ENCODE data around the gene SLC12A3. TPM values are rescaled to one million over a fixed set of nuclear protein-coding genes. Genes with fewer than 3 reads are reported as not detected.
"Not testable (repeated sequence)": the region's sequence is repeated elsewhere in the genome, so short reads cannot be mapped to it uniquely, and the experiment has no call there.

The SLC12A3 gene
- polyA plus RNA-seq, 3 donors: 0.03 TPM; not detected in 2

GRCh38 chr16:56883586-56883985 lies 18.6 kb downstream of the SLC12A3 start:
- Histone ChIP-seq H3K4me3 (replicated peaks in 1 of 3; ENCODE audit: low read depth in 2 of 3, low read length in 3 of 3) (no peak overlapping the region), H3K27me3 (ENCODE audit: control insufficient read depth in 2 of 2, insufficient read depth in 2 of 2, low read length in 2 of 2) (no peaks in the 10 kb centered on the region), H2AFZ (ENCODE audit: insufficient read depth, low read depth, low read length, poor library complexity, severe bottlenecking) (no peak overlapping the region), H3K36me3 (replicated peaks in 1 of 2; ENCODE audit: control insufficient read depth in 1 of 2, insufficient read depth in 2 of 2, low read length in 2 of 2) (no peaks in the 10 kb centered on the region), H3K79me2 (ENCODE audit: insufficient read depth, low read length) (no peaks in the 10 kb centered on the region), H3K4me1 (ENCODE audit: control insufficient read depth in 1 of 2, insufficient read depth in 2 of 2, low read length in 2 of 2) (peaks cover under 1 to 2% of the 10 kb centered on the region in 2 donors), H3K9ac (ENCODE audit: insufficient read depth, low read length, poor library complexity, severe bottlenecking) (no peak overlapping the region), H3K4me2 (replicated peaks; ENCODE audit: extremely low read depth, low read length, poor library complexity, severe bottlenecking) (no peak overlapping the region), H3K9me3 (replicated peaks in 1 of 2; ENCODE audit: control insufficient read depth in 1 of 2, insufficient read depth in 1 of 2, low read length in 2 of 2) (no peaks in the 10 kb centered on the region), H4K20me1 (ENCODE audit: insufficient read depth, low read length) (no peaks in the 10 kb centered on the region), H3K27ac (ENCODE audit: low read depth in 1 of 2, low read length in 2 of 2) (no peak overlapping the region)
- Mint-ChIP-seq H3K27ac (peak overlapping the region in 1 of 7 donors; percentile 50), H3K36me3 (no peaks in the 10 kb centered on the region), H3K27me3 (ENCODE audit: low read depth in 3 of 3) (peaks cover 4 to 12% (median 7%) of the 10 kb centered on the region in 3 donors), H3K4me3 (no peak overlapping the region), H3K4me1 (peaks cover 3% of the 10 kb centered on the region), H3K9me3 (no peaks in the 10 kb centered on the region)
- 80% methylated on average over 2 of the region's 2 CpGs for WGBS (ENCODE audit: insufficient coverage)
- no peak for TF ChIP-seq CTCF (IDR thresholded peaks at IDR 0.05)
- no peak for DNase-seq
- intact Hi-C loops (cut with micrococcal nuclease): no loop called here

GRCh38 chr16:56884026-56884582 lies 19.1 kb downstream of the SLC12A3 start:
- Histone ChIP-seq H4K20me1 (ENCODE audit: insufficient read depth, low read length) (no peaks in the 10 kb centered on the region), H3K79me2 (ENCODE audit: insufficient read depth, low read length) (no peaks in the 10 kb centered on the region), H3K36me3 (replicated peaks in 1 of 2; ENCODE audit: control insufficient read depth in 1 of 2, insufficient read depth in 2 of 2, low read length in 2 of 2) (no peaks in the 10 kb centered on the region), H3K9me3 (replicated peaks in 1 of 2; ENCODE audit: control insufficient read depth in 1 of 2, insufficient read depth in 1 of 2, low read length in 2 of 2) (no peaks in the 10 kb centered on the region), H3K27ac (ENCODE audit: low read depth in 1 of 2, low read length in 2 of 2) (no peak overlapping the region), H2AFZ (ENCODE audit: insufficient read depth, low read depth, low read length, poor library complexity, severe bottlenecking) (no peak overlapping the region), H3K4me3 (replicated peaks in 1 of 3; ENCODE audit: low read depth in 2 of 3, low read length in 3 of 3) (no peak overlapping the region), H3K9ac (ENCODE audit: insufficient read depth, low read length, poor library complexity, severe bottlenecking) (no peak overlapping the region), H3K27me3 (ENCODE audit: control insufficient read depth in 2 of 2, insufficient read depth in 2 of 2, low read length in 2 of 2) (no peaks in the 10 kb centered on the region), H3K4me1 (ENCODE audit: control insufficient read depth in 1 of 2, insufficient read depth in 2 of 2, low read length in 2 of 2) (peaks cover 5 to 7% of the 10 kb centered on the region in 2 donors), H3K4me2 (replicated peaks; ENCODE audit: extremely low read depth, low read length, poor library complexity, severe bottlenecking) (no peak overlapping the region)
- intact Hi-C loops (cut with micrococcal nuclease): no loop called here
- no peaks in the 10 kb centered on the region for H3K36me3 Mint-ChIP-seq
- no peak for TF ChIP-seq CTCF (IDR thresholded peaks at IDR 0.05)
- peak overlapping the region in 1 of 7 donors; percentile 41 for H3K27ac Mint-ChIP-seq
- 99% methylated on average over 8 of the region's 14 CpGs for WGBS (ENCODE audit: insufficient coverage)
- peaks cover 8% of the 10 kb centered on the region for H3K4me1 Mint-ChIP-seq
- no peak overlapping the region for H3K4me3 Mint-ChIP-seq
- no peaks in the 10 kb centered on the region for H3K9me3 Mint-ChIP-seq
- no peak for DNase-seq
- H3K27me3 Mint-ChIP-seq (ENCODE audit: low read depth in 3 of 3): peaks cover 4 to 12% (median 7%) of the 10 kb centered on the region in 3 donors

- H3K4me2 ChIP-seq (replicated peaks; ENCODE audit: extremely low read depth, low read length, poor library complexity, severe bottlenecking); H3K9me3 Mint-ChIP-seq; H3K4me1 Mint-ChIP-seq; H3K9me3 ChIP-seq (replicated peaks in 1 of 2; ENCODE audit: control insufficient read depth in 1 of 2, insufficient read depth in 1 of 2, low read length in 2 of 2); H3K27ac ChIP-seq (ENCODE audit: low read depth in 1 of 2, low read length in 2 of 2); H3K27ac Mint-ChIP-seq; H3K27me3 ChIP-seq (ENCODE audit: control insufficient read depth in 2 of 2, insufficient read depth in 2 of 2, low read length in 2 of 2); H3K36me3 Mint-ChIP-seq; H3K79me2 ChIP-seq (ENCODE audit: insufficient read depth, low read length); H2AFZ ChIP-seq (ENCODE audit: insufficient read depth, low read depth, low read length, poor library complexity, severe bottlenecking); H3K4me3 ChIP-seq (replicated peaks in 1 of 3; ENCODE audit: low read depth in 2 of 3, low read length in 3 of 3); H4K20me1 ChIP-seq (ENCODE audit: insufficient read depth, low read length); H3K9ac ChIP-seq (ENCODE audit: insufficient read depth, low read length, poor library complexity, severe bottlenecking); intact Hi-C loops (cut with micrococcal nuclease); DNase-seq; H3K36me3 ChIP-seq (replicated peaks in 1 of 2; ENCODE audit: control insufficient read depth in 1 of 2, insufficient read depth in 2 of 2, low read length in 2 of 2); H3K4me3 Mint-ChIP-seq: not testable (repeated sequence)
- peaks cover 6 to 11% (median 7%) of the 10 kb centered on the region in 3 donors for H3K27me3 Mint-ChIP-seq (ENCODE audit: low read depth in 3 of 3)
- H3K4me1 ChIP-seq (ENCODE audit: control insufficient read depth in 1 of 2, insufficient read depth in 2 of 2, low read length in 2 of 2): peaks cover 7 to 10% of the 10 kb centered on the region in 2 donors
- WGBS (ENCODE audit: insufficient coverage): 96% methylated on average over 11 of the region's 13 CpGs
Observed at GRCh38 chr16:56884929-56885328, 19.9 kb downstream of the SLC12A3 start.

Measured in CD14-positive monocyte (primary cell).